Natural killer cell treated with Interleukin-12 subunit alpha and Interleukin-12 subunit beta and Interleukin-15 and Interleukin-18, amount 100 ng/mL, for 72 hours (primary cell): ENCODE results near the gene SNX20. TPM values are rescaled to one million over a fixed set of nuclear protein-coding genes. Genes with fewer than 3 reads are reported as not detected.

ENCODE experiments used
- ATAC-seq, 2 donors: fragments of 150-1000 bp; cut with Tn5 transposase in 1 of 2; sonication (Bioruptor Pico), chemical (Tn5 transposase) in 1 of 2; 2 replicates each; pipeline ENCODE4 v1.10.0; 2021
- DNase-seq: peaks from one replicate; pipeline ENCODE4 v3.0.0; 2022; ENCODE audit warnings: low spot score
- H3K27ac Mint-ChIP-seq, 2 donors: 1 replicate in 1 of 2; 2 replicates in 1 of 2; pipeline ENCODE4 v1.8.0; 2022; ENCODE audit warnings: mixed read lengths in 2 of 2, mild to moderate bottlenecking in 1 of 2, moderate library complexity in 1 of 2
- H3K27me3 Mint-ChIP-seq, 2 donors: 1 replicate in 1 of 2; 2 replicates in 1 of 2; pipeline ENCODE4 v1.8.0; 2022; ENCODE audit warnings: mixed read lengths in 2 of 2
- H3K36me3 Mint-ChIP-seq: one replicate; pipeline ENCODE4 v1.8.0; 2022; ENCODE audit warnings: mixed read lengths
- H3K4me1 Mint-ChIP-seq, 2 donors: 1 replicate in 1 of 2; 2 replicates in 1 of 2; pipeline ENCODE4 v1.8.0; 2022; ENCODE audit warnings: low read depth in 2 of 2, mixed read lengths in 2 of 2, mild to moderate bottlenecking in 1 of 2
- H3K4me3 Mint-ChIP-seq: one replicate; pipeline ENCODE4 v1.8.0; 2022; ENCODE audit warnings: mixed read lengths
- H3K9me3 Mint-ChIP-seq: 2 replicates; pipeline ENCODE4 v1.8.0; 2022; ENCODE audit warnings: mixed read lengths
- total RNA-seq, 2 donors: library from RNA; stranded (reverse); gene quantifications; one replicate each; pipeline ENCODE4 v1.2.3, GENCODE V29; 2022

SNX20 gene
- total RNA-seq, 2 donors from 2014 or later = 26.2 to 38.4 TPM

GRCh38 chr16:50696575-50697420 is 15.7 kb upstream of the SNX20 start:
- peak overlapping the region; percentile 84 for H3K4me3 Mint-ChIP-seq
- H3K27ac Mint-ChIP-seq = peak overlapping the region; percentile 89 to 95
- DNase-seq (peak; percentile 76), ATAC-seq (peak; percentile 63 to 74)
- H3K9me3 Mint-ChIP-seq = no peaks in the 10 kb centered on the region
- peaks cover 77 to 82% of the 10 kb centered on the region in 2 donors for H3K4me1 Mint-ChIP-seq
- peaks cover 8 to 16% of the 10 kb centered on the region in 2 donors for H3K27me3 Mint-ChIP-seq
- peaks cover 21% of the 10 kb centered on the region for H3K36me3 Mint-ChIP-seq

DNA sequence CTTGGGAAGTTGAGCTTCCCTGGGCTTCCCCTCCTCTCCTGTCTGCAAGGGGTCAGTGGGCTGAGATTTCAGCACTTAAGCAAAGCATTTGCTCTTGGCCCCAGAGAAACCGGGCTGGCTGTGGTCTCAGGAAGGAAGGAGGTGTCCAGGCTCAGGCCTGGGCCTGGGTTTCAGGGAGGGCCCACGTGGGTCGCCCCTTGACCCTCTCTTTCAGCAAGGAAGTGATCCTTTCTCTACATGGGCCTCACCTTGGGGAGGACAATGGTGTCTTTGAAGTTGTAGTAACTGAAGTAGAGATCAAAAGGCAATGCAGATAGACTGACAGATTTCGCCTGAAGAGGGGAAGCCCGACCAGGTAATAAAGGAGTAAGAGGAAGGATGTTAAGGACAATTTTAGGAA is 15.0 kb upstream of the SNX20 start:
- peak overlapping the region; percentile 84 for H3K4me3 Mint-ChIP-seq
- peak overlapping the region; percentile 89 to 95 for H3K27ac Mint-ChIP-seq
- DNase-seq = no peak
- H3K4me1 Mint-ChIP-seq = peaks cover 73 to 76% of the 10 kb centered on the region in 2 donors
- no peaks in the 10 kb centered on the region for H3K9me3 Mint-ChIP-seq
- peaks cover 8 to 16% of the 10 kb centered on the region in 2 donors for H3K27me3 Mint-ChIP-seq
- ATAC-seq = no peak
- H3K36me3 Mint-ChIP-seq = peaks cover 17% of the 10 kb centered on the region

- DNase-seq = no peak
- Mint-ChIP-seq H3K4me3 (peak overlapping the region; percentile 84), H3K27ac (peak overlapping the region; percentile 89 to 95), H3K9me3 (no peaks in the 10 kb centered on the region), H3K36me3 (peaks cover 14% of the 10 kb centered on the region), H3K4me1 (peaks cover 69 to 70% of the 10 kb centered on the region in 2 donors), H3K27me3 (peaks cover 8 to 16% of the 10 kb centered on the region in 2 donors)
- ATAC-seq = no peak
Observed at GRCh38 chr16:50695017-50696000, 14.2 kb upstream of the SNX20 start.

DNA sequence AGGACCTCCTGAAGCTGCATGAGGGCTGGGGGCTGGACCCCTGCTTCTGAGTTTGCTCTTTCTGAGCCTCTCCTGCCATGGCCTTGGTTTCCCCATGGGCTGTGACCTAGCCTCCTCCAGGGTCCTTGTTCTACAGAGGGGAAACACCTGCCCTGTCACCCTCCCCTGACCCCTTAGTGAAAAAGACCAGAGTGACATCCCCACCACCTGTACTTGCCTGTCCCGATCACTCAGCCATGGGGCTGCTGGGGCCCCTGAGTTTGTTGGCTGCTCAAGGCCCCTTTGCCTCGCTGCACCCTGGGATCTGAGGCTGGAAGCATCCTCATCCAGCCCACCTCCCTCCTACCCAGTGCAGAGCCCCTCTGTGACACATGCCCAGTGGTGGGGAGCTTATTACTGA is 13.1 kb upstream of the SNX20 start:
- Mint-ChIP-seq H3K27me3 (peaks cover 8 to 16% of the 10 kb centered on the region in 2 donors), H3K27ac (peak overlapping the region; percentile 89 to 95), H3K4me3 (peak overlapping the region; percentile 82), H3K9me3 (no peaks in the 10 kb centered on the region), H3K4me1 (peaks cover 59 to 64% of the 10 kb centered on the region in 2 donors), H3K36me3 (peaks cover 8% of the 10 kb centered on the region)
- ATAC-seq (no peak), DNase-seq (no peak)

GRCh38 chr16:50692999-50693781 is 12.1 kb upstream of the SNX20 start, which contains the start of gene NOD2:
NOD2 (plus strand) TSS chr16:50693606; CDS start chr16:50699496, 5,890 bp downstream.
- peak within 1 kb of the TSS; percentile 91 for H3K4me3 Mint-ChIP-seq
- DNase-seq (no peak), ATAC-seq (peak; percentile 8 to 59)
- H3K9me3 Mint-ChIP-seq = no peaks in the 10 kb centered on the region
- peaks cover 54 to 60% of the 10 kb centered on the region in 2 donors for H3K4me1 Mint-ChIP-seq
- peaks cover 8% of the 10 kb centered on the region for H3K36me3 Mint-ChIP-seq
- H3K27me3 Mint-ChIP-seq = peaks cover 8 to 16% of the 10 kb centered on the region in 2 donors
- peak within 1 kb of the TSS; percentile 89 to 95 for H3K27ac Mint-ChIP-seq

DNA sequence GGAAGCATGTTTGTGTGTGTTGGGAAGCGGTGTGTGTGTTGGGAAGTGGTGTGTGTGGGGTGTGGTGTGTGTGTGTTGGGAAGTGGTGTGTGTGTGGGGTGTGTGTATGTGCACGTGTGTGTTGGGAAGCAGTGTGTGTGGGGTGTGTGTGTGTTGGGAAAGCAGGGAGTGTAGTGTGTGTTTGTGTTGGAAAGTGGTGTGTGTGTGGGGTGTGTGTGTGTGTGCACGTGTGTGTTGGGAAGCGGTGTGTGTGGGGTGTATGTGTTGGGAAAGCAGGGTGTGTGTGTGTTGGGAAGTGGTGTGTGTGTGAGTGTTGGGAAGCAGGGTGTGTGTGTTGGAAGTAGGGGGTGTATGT is 11.5 kb upstream of the SNX20 start:
- H3K4me1 Mint-ChIP-seq = peaks cover 48 to 54% of the 10 kb centered on the region in 2 donors
- peak overlapping the region; percentile 59 to 85 for H3K27ac Mint-ChIP-seq
- peaks cover 8 to 16% of the 10 kb centered on the region in 2 donors for H3K27me3 Mint-ChIP-seq
- H3K9me3 Mint-ChIP-seq = no peaks in the 10 kb centered on the region
- peaks cover 8% of the 10 kb centered on the region for H3K36me3 Mint-ChIP-seq
- peak overlapping the region; percentile 91 for H3K4me3 Mint-ChIP-seq
- ATAC-seq (no peak), DNase-seq (no peak)

- peaks cover under 1% of the 10 kb centered on the region for H3K9me3 Mint-ChIP-seq
- H3K27ac Mint-ChIP-seq = no peak overlapping the region
- H3K27me3 Mint-ChIP-seq = peaks cover 8 to 12% of the 10 kb centered on the region in 2 donors
- no peak for DNase-seq
- H3K4me3 Mint-ChIP-seq = no peak overlapping the region
- H3K4me1 Mint-ChIP-seq = peaks cover 41 to 49% of the 10 kb centered on the region in 2 donors
- no peak for ATAC-seq
- H3K36me3 Mint-ChIP-seq = peaks cover 8% of the 10 kb centered on the region
Observed at GRCh38 chr16:50690177-50690576, 9.1 kb upstream of the SNX20 start.

GRCh38 chr16:50688867-50689266 is 7.8 kb upstream of the SNX20 start:
- no peak overlapping the region for H3K4me3 Mint-ChIP-seq
- peaks cover 4% of the 10 kb centered on the region for H3K9me3 Mint-ChIP-seq
- no peak for ATAC-seq
- peak overlapping the region in 1 of 2 donors; percentile 9 for H3K27ac Mint-ChIP-seq
- H3K4me1 Mint-ChIP-seq = peaks cover 43 to 49% of the 10 kb centered on the region in 2 donors
- H3K36me3 Mint-ChIP-seq = peaks cover 8% of the 10 kb centered on the region
- peaks cover 7 to 8% of the 10 kb centered on the region in 2 donors for H3K27me3 Mint-ChIP-seq
- DNase-seq = no peak

- ATAC-seq = no peak
- H3K36me3 Mint-ChIP-seq = peaks cover 8% of the 10 kb centered on the region
- peaks cover 49 to 54% of the 10 kb centered on the region in 2 donors for H3K4me1 Mint-ChIP-seq
- no peak overlapping the region for H3K27ac Mint-ChIP-seq
- H3K4me3 Mint-ChIP-seq = no peak overlapping the region
- peaks cover 6 to 8% of the 10 kb centered on the region in 2 donors for H3K27me3 Mint-ChIP-seq
- peaks cover 4% of the 10 kb centered on the region for H3K9me3 Mint-ChIP-seq
- no peak for DNase-seq
Observed at GRCh38 chr16:50688083-50688482, 7.0 kb upstream of the SNX20 start.

GRCh38 chr16:50685462-50686063 is 4.5 kb upstream of the SNX20 start:
- Mint-ChIP-seq H3K27me3 (no peaks in the 10 kb centered on the region), H3K27ac (peak overlapping the region; percentile 90 to 92), H3K4me1 (peaks cover 46 to 63% of the 10 kb centered on the region in 2 donors), H3K4me3 (peak overlapping the region; percentile 86), H3K36me3 (no peaks in the 10 kb centered on the region), H3K9me3 (peaks cover 4% of the 10 kb centered on the region)
- no peak for DNase-seq
- peak; percentile 15 to 19 for ATAC-seq

- peaks cover 51 to 69% of the 10 kb centered on the region in 2 donors for H3K4me1 Mint-ChIP-seq
- peak; percentile 65 for DNase-seq
- no peaks in the 10 kb centered on the region for H3K36me3 Mint-ChIP-seq
- no peaks in the 10 kb centered on the region for H3K27me3 Mint-ChIP-seq
- peaks cover 4% of the 10 kb centered on the region for H3K9me3 Mint-ChIP-seq
- ATAC-seq = peak; percentile 81 to 86
- H3K4me3 Mint-ChIP-seq = peak overlapping the region; percentile 86
- peak overlapping the region; percentile 90 to 92 for H3K27ac Mint-ChIP-seq
Observed at GRCh38 chr16:50684823-50685461, 3.8 kb upstream of the SNX20 start.

- H3K4me1 Mint-ChIP-seq = peaks cover 57 to 70% of the 10 kb centered on the region in 2 donors
- ATAC-seq = peak; percentile 77 to 84
- H3K27me3 Mint-ChIP-seq = no peaks in the 10 kb centered on the region
- DNase-seq = peak; percentile 92
- no peaks in the 10 kb centered on the region for H3K36me3 Mint-ChIP-seq
- H3K4me3 Mint-ChIP-seq = peak overlapping the region; percentile 86
- peaks cover 4% of the 10 kb centered on the region for H3K9me3 Mint-ChIP-seq
- peak overlapping the region; percentile 90 to 92 for H3K27ac Mint-ChIP-seq
Observed at GRCh38 chr16:50683689-50684374, 2.7 kb upstream of the SNX20 start.
